ENCODE results near the gene SETBP1. TPM values are rescaled to one million over a fixed set of nuclear protein-coding genes. Genes with fewer than 3 reads are reported as not detected.

SETBP1 gene
- total RNA-seq, 1 experiment from 2014 or later, result 0.05 TPM

DNA sequence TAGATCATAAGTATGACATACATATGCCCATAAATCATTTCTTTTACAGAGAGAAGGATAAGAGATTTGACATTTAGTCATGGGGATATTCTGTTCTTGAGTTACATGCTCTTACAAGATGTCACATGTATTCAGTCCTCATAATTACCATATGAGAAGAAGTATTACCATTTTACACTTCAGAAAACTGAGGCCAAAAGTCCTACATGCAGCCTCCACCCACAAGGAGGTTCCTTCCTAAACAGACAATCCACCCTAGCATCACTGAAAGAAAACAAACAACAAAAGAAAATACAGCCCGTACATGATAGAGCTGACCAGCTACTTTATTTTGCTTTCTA, 335.1 kb downstream of the SETBP1 start:
- ATAC-seq (no peak), DNase-seq (ENCODE audit: low read depth, low spot score) (no peak)
- no peaks in the 10 kb centered on the region for H3K9me2 ChIP-seq (ENCODE audit: insufficient read depth)
- H3K9ac ChIP-seq (ENCODE audit: low read length), result no peak overlapping the region
- H3K36me3 ChIP-seq (ENCODE audit: control insufficient read depth in 1 of 2, insufficient read depth in 2 of 2, low read length in 2 of 2), result no peaks in the 10 kb centered on the region
- ChIA-PET POLR2A (no interaction called here), RAD21 (ENCODE audit: low non-redundant PET in 1 of 2, low total read pairs in 2 of 2, uncharacterized antibody in 2 of 2, unreplicated experiment in 2 of 2) (no interaction called here), CTCF (no interaction called here)
- no TSS peak for BruUV-seq (replicated peaks)
- H3K27ac ChIP-seq (ENCODE audit: low read depth, low read length), result no peak overlapping the region
- H3K4me3 ChIP-seq (replicated peaks in 1 of 2; ENCODE audit: low read depth in 1 of 2, low read length in 2 of 2), result no peak overlapping the region
- no peaks in the 10 kb centered on the region for H4K20me1 ChIP-seq (ENCODE audit: insufficient read depth)
- H3K4me2 ChIP-seq (ENCODE audit: low read length), result no peak overlapping the region
- no peaks in the 10 kb centered on the region for H3K79me2 ChIP-seq (ENCODE audit: insufficient read depth, low read length)
- H3K4me1 ChIP-seq (ENCODE audit: control insufficient read depth in 1 of 2, insufficient read depth in 2 of 2, low read length in 2 of 2), result no peaks in the 10 kb centered on the region
- H3K9me3 ChIP-seq (ENCODE audit: control insufficient read depth in 1 of 2, insufficient read depth in 1 of 2, low read depth in 1 of 2, low read length in 2 of 2), result peaks cover 0 to 33% of the 10 kb centered on the region in 2 experiments; a peak in 2 of 4 replicates
- TF ChIP-seq EZH2phosphoT487 (IDR thresholded peaks at IDR 0.05; ENCODE audit: borderline replicate concordance) (no peak), POLR2AphosphoS5 (IDR thresholded peaks at IDR 0.05; ENCODE audit: low read depth, low read length) (no peak), JUND (IDR thresholded peaks at IDR 0.05) (no peak), ZNF274 (IDR thresholded peaks at IDR 0.05; ENCODE audit: low read depth, low read length) (no peak), ZFX (IDR thresholded peaks at IDR 0.05) (no peak), SIN3A (IDR thresholded peaks at IDR 0.05; ENCODE audit: low read depth) (no peak), POLR2A (IDR thresholded peaks at IDR 0.05; ENCODE audit: borderline replicate concordance, extremely low read depth, insufficient read depth, insufficient read length) (no peak), YY1 (IDR thresholded peaks at IDR 0.05; ENCODE audit: extremely low read depth, insufficient replicate concordance, low read depth, low read length) (no peak), SP1 (IDR thresholded peaks at IDR 0.05; ENCODE audit: low read depth) (no peak), CBX3 (IDR thresholded peaks at IDR 0.05; ENCODE audit: low read depth) (no peak)
- TF ChIP-seq, protein P1, sequence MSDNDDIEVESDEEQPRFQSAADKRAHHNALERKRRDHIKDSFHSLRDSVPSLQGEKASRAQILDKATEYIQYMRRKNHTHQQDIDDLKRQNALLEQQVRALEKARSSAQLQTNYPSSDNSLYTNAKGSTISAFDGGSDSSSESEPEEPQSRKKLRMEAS (IDR thresholded peaks at IDR 0.05), result no peak
- H3K27me3 ChIP-seq (ENCODE audit: insufficient read depth, low read length), result no peaks in the 10 kb centered on the region
- no peak overlapping the region for H2AFZ ChIP-seq (ENCODE audit: low read depth, low read length, poor library complexity, severe bottlenecking)
- intact Hi-C loops (cut with micrococcal nuclease), result no loop called here

DNA sequence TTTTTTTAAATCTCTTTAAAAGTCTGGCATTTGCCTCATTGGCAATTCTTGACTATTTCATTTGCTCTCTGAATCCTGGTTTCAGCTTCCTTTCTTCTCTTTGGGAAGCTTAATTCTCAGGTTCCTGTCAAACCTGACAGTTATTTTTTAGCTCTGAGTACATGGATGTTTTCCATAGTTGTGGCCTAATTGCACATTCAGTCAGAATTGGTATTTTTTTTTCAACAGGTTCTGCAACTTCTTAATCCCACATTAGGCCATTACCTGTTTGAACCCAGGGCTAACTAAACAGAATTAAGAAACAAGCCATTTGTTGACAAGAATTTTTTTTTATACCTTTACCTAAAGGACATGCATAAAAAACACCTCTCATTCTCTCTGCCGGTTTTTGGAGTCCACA, 338.8 kb downstream of the SETBP1 start:
- ChIA-PET CTCF (no interaction called here), POLR2A (no interaction called here), RAD21 (ENCODE audit: low non-redundant PET in 1 of 2, low total read pairs in 2 of 2, uncharacterized antibody in 2 of 2, unreplicated experiment in 2 of 2) (no interaction called here)
- no peak overlapping the region for H3K4me3 ChIP-seq (replicated peaks in 1 of 2; ENCODE audit: low read depth in 1 of 2, low read length in 2 of 2)
- BruUV-seq (replicated peaks), result no TSS peak
- no peak for TF ChIP-seq CEBPB (IDR thresholded peaks at IDR 0.05; ENCODE audit: low read depth)
- TF ChIP-seq EZH2phosphoT487 (IDR thresholded peaks at IDR 0.05; ENCODE audit: borderline replicate concordance), result no peak
- no peak for TF ChIP-seq JUND (IDR thresholded peaks at IDR 0.05)
- no peak for TF ChIP-seq YY1 (IDR thresholded peaks at IDR 0.05; ENCODE audit: extremely low read depth, insufficient replicate concordance, low read depth, low read length)
- TF ChIP-seq, protein P2, sequence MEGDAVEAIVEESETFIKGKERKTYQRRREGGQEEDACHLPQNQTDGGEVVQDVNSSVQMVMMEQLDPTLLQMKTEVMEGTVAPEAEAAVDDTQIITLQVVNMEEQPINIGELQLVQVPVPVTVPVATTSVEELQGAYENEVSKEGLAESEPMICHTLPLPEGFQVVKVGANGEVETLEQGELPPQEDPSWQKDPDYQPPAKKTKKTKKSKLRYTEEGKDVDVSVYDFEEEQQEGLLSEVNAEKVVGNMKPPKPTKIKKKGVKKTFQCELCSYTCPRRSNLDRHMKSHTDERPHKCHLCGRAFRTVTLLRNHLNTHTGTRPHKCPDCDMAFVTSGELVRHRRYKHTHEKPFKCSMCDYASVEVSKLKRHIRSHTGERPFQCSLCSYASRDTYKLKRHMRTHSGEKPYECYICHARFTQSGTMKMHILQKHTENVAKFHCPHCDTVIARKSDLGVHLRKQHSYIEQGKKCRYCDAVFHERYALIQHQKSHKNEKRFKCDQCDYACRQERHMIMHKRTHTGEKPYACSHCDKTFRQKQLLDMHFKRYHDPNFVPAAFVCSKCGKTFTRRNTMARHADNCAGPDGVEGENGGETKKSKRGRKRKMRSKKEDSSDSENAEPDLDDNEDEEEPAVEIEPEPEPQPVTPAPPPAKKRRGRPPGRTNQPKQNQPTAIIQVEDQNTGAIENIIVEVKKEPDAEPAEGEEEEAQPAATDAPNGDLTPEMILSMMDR (IDR thresholded peaks at IDR 0.05 in 2 of 3, conservative IDR thresholded peaks at IDR 0.05 in 1 of 3; ENCODE audit: borderline replicate concordance in 1 of 3, insufficient read depth in 1 of 3, low read depth in 2 of 3, low read length in 2 of 3), result no peak
- TF ChIP-seq CBX3 (IDR thresholded peaks at IDR 0.05; ENCODE audit: low read depth), result no peak
- no peak for TF ChIP-seq SIN3A (IDR thresholded peaks at IDR 0.05; ENCODE audit: low read depth)
- no peak for TF ChIP-seq SRF (IDR thresholded peaks at IDR 0.05; ENCODE audit: low read depth)
- TF ChIP-seq TCF7L2 (IDR thresholded peaks at IDR 0.05; ENCODE audit: borderline replicate concordance, extremely low read depth, insufficient read depth, insufficient read length), result no peak
- TF ChIP-seq, protein P1 (IDR thresholded peaks at IDR 0.05), result no peak
- TF ChIP-seq, protein P3, sequence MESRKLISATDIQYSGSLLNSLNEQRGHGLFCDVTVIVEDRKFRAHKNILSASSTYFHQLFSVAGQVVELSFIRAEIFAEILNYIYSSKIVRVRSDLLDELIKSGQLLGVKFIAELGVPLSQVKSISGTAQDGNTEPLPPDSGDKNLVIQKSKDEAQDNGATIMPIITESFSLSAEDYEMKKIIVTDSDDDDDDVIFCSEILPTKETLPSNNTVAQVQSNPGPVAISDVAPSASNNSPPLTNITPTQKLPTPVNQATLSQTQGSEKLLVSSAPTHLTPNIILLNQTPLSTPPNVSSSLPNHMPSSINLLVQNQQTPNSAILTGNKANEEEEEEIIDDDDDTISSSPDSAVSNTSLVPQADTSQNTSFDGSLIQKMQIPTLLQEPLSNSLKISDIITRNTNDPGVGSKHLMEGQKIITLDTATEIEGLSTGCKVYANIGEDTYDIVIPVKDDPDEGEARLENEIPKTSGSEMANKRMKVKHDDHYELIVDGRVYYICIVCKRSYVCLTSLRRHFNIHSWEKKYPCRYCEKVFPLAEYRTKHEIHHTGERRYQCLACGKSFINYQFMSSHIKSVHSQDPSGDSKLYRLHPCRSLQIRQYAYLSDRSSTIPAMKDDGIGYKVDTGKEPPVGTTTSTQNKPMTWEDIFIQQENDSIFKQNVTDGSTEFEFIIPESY (IDR thresholded peaks at IDR 0.05; ENCODE audit: extremely low read depth, insufficient replicate concordance, low read length), result no peak
- no peaks in the 10 kb centered on the region for H3K9me2 ChIP-seq (ENCODE audit: insufficient read depth)
- peaks cover 0 to 26% of the 10 kb centered on the region in 2 experiments; a peak in 2 of 4 replicates for H3K9me3 ChIP-seq (ENCODE audit: control insufficient read depth in 1 of 2, insufficient read depth in 1 of 2, low read depth in 1 of 2, low read length in 2 of 2)
- DNase-seq (ENCODE audit: low read depth, low spot score) (no peak), ATAC-seq (no peak)
- no peak overlapping the region for H3K9ac ChIP-seq (ENCODE audit: low read length)
- no peak overlapping the region for H3K4me2 ChIP-seq (ENCODE audit: low read length)
- H3K27me3 ChIP-seq (ENCODE audit: insufficient read depth, low read length), result no peaks in the 10 kb centered on the region
- no peaks in the 10 kb centered on the region for H3K4me1 ChIP-seq (ENCODE audit: control insufficient read depth in 1 of 2, insufficient read depth in 2 of 2, low read length in 2 of 2)
- intact Hi-C loops (cut with micrococcal nuclease), result no loop called here
- H3K27ac ChIP-seq (ENCODE audit: low read depth, low read length), result no peak overlapping the region
- no peaks in the 10 kb centered on the region for H4K20me1 ChIP-seq (ENCODE audit: insufficient read depth)
- no peaks in the 10 kb centered on the region for H3K79me2 ChIP-seq (ENCODE audit: insufficient read depth, low read length)
- no peaks in the 10 kb centered on the region for H3K36me3 ChIP-seq (ENCODE audit: control insufficient read depth in 1 of 2, insufficient read depth in 2 of 2, low read length in 2 of 2)
- no peak overlapping the region for H2AFZ ChIP-seq (ENCODE audit: low read depth, low read length, poor library complexity, severe bottlenecking)
